Left kidney (tissue), 2 donors: ENCODE data around the gene F13A1. TPM values are rescaled to one million over a fixed set of nuclear protein-coding genes. Genes with fewer than 3 reads are reported as not detected.
"Not testable (repeated sequence)": the region's sequence is repeated elsewhere in the genome, so short reads cannot be mapped to it uniquely, and the experiment has no call there.

Experiments
- DNase-seq: peaks from one replicate; pipeline ENCODE4 v3.0.0-alpha.2; 2013
- polyA plus RNA-seq: library from polyadenylated mRNA; unstranded; fragments of 120-200 nt; gene quantifications from one replicate; pipeline ENCODE4 v1.2.1, GENCODE V29; 2013; ENCODE audit not compliant: insufficient read length

The F13A1 gene
- polyA plus RNA-seq, 1 donor = 14.9 TPM

GRCh38 chr6:6320901-6321300 lies 439 bp upstream of the F13A1 start:
- no peak for DNase-seq

GRCh38 chr6:6317825-6318733 lies 2.4 kb downstream of the F13A1 start:
- DNase-seq = no peak

- DNase-seq = no peak
Observed at GRCh38 chr6:6317386-6317785, 3.1 kb downstream of the F13A1 start.

GRCh38 chr6:6315660-6316059 lies 4.8 kb downstream of the F13A1 start:
- peak; percentile 58 for DNase-seq

- no peak for DNase-seq
Observed at GRCh38 chr6:6314596-6314995, 5.9 kb downstream of the F13A1 start.

- DNase-seq = no peak
Observed at GRCh38 chr6:6312901-6313441, 7.5 kb downstream of the F13A1 start.

GRCh38 chr6:6305575-6305974 lies 14.9 kb downstream of the F13A1 start:
- no peak for DNase-seq

- DNase-seq = not testable (repeated sequence)
Observed at GRCh38 chr6:6300383-6300782, 20.1 kb downstream of the F13A1 start.

- DNase-seq = no peak
Observed at GRCh38 chr6:6293317-6293716, 27.1 kb downstream of the F13A1 start.

- DNase-seq = no peak
Observed at GRCh38 chr6:6287415-6287814, 33.0 kb downstream of the F13A1 start.

- DNase-seq = no peak
Observed at GRCh38 chr6:6285679-6286078, 34.8 kb downstream of the F13A1 start.

- DNase-seq = no peak
Observed at GRCh38 chr6:6284221-6284966, 36.1 kb downstream of the F13A1 start.

GRCh38 chr6:6283746-6284145 lies 36.7 kb downstream of the F13A1 start:
- no peak for DNase-seq

GRCh38 chr6:6282716-6283115 lies 37.7 kb downstream of the F13A1 start:
- DNase-seq = no peak

GRCh38 chr6:6277413-6277812 lies 43.0 kb downstream of the F13A1 start:
- DNase-seq = no peak

GRCh38 chr6:6270948-6271535 lies 49.4 kb downstream of the F13A1 start:
- DNase-seq = no peak

GRCh38 chr6:6260196-6260722 lies 60.2 kb downstream of the F13A1 start:
- no peak for DNase-seq

GRCh38 chr6:6256886-6257285 lies 63.6 kb downstream of the F13A1 start:
- DNase-seq = no peak

- no peak for DNase-seq
Observed at GRCh38 chr6:6256259-6256658, 64.2 kb downstream of the F13A1 start.

GRCh38 chr6:6251555-6252280 lies 68.7 kb downstream of the F13A1 start:
- DNase-seq = no peak

GRCh38 chr6:6248651-6249050 lies 71.8 kb downstream of the F13A1 start:
- DNase-seq = no peak

- no peak for DNase-seq
Observed at GRCh38 chr6:6246544-6246943, 73.9 kb downstream of the F13A1 start.
